Aorta (tissue), 5 donors: ENCODE data around the gene KANK4. TPM values are rescaled to one million over a fixed set of nuclear protein-coding genes. Genes with fewer than 3 reads are reported as not detected.

ENCODE experiments used
- ATAC-seq: fragments of 200-7000 bp; cut with Tn5 transposase; one replicate; pipeline ENCODE4 v1.9.1; 2022; ENCODE audit warnings: moderate library complexity; ENCODE audit not compliant: low FRiP score
- DNase-seq, 2 donors: peaks; one replicate each; pipeline ENCODE4 v3.0.0-alpha.2; 2020
- H3K27ac ChIP-seq, 2 donors: one replicate each; pipeline ENCODE4 v1.5.1; 2013; ENCODE audit warnings: low read length in 2 of 2, mild to moderate bottlenecking in 2 of 2, moderate library complexity in 2 of 2, control low read depth in 1 of 2, inconsistent platforms in 1 of 2, low read depth in 1 of 2
- H3K27me3 ChIP-seq, 2 donors: one replicate each; pipeline ENCODE4 v1.6.1; 2013; ENCODE audit warnings: control low read depth in 1 of 2, low read length in 1 of 2, mild to moderate bottlenecking in 1 of 2, moderate library complexity in 1 of 2; ENCODE audit not compliant: insufficient read depth in 2 of 2, control insufficient read depth in 1 of 2
- H3K36me3 ChIP-seq, 2 donors: one replicate each; pipeline ENCODE4 v1.6.1; 2013; ENCODE audit warnings: control low read depth in 1 of 2, low read length in 1 of 2, mild to moderate bottlenecking in 1 of 2; ENCODE audit not compliant: insufficient read depth in 2 of 2, control insufficient read depth in 1 of 2
- H3K4me1 ChIP-seq, 2 donors: one replicate each; pipeline ENCODE4 v1.6.1; 2013; ENCODE audit warnings: low read length in 2 of 2, control low read depth in 1 of 2, mild to moderate bottlenecking in 1 of 2, moderate library complexity in 1 of 2; ENCODE audit not compliant: insufficient read depth in 2 of 2, control insufficient read depth in 1 of 2
- H3K4me3 ChIP-seq, 2 donors: one replicate each; pipeline ENCODE4 v1.5.1; 2013; ENCODE audit warnings: low read length in 2 of 2, control low read depth in 1 of 2, mild to moderate bottlenecking in 1 of 2
- H3K9me3 ChIP-seq: one replicate; pipeline ENCODE4 v1.6.1; 2013; ENCODE audit warnings: mild to moderate bottlenecking, low read length; ENCODE audit not compliant: control insufficient read depth
- WGBS, 2 donors: extraction: QIAGEN DNeasy Blood & Tissue Kit; methylation state at CpG; one replicate each; pipeline ENCODE4 v1.1.7; 2013; 5-methylcytosine and 5-hydroxymethylcytosine counted together
- intact Hi-C, 2 donors: fragments of 100-400 bp; cut with DNase I; formaldehyde crosslinking; loops; one replicate each; pipeline versions ENCODE4 v1.14.2 to v1.15.0; 2022
- polyA plus RNA-seq, 2 donors: library from polyadenylated mRNA; stranded (reverse); fragments of 200-250 nt; gene quantifications; one replicate each; pipeline ENCODE4 v1.2.3, GENCODE V29; 2013
- total RNA-seq, 2 donors: library from RNA; stranded (reverse); fragmentation: NEBNext Ultra II Directional; extraction: Animal tissue kit (Norgen Biotek cat#: 25700); gene quantifications; one replicate each; pipeline ENCODE4 v1.2.1, GENCODE V29; 2021
- donor health status: healthy with polysubstance abuse.
- donor health status: Bipolar disorder and iron deficiency.
- donor health status: DM: no; HTN: no; CAD: no.
- donor health status: DM: no; HTN: no; CAD: no.
- donor health status: DM: yes; HTN: yes; CAD: no.

The KANK4 gene
- total and polyA plus RNA-seq, 4 donors: 0.13 to 0.66 (median 0.42) TPM; not detected in 1

DNA sequence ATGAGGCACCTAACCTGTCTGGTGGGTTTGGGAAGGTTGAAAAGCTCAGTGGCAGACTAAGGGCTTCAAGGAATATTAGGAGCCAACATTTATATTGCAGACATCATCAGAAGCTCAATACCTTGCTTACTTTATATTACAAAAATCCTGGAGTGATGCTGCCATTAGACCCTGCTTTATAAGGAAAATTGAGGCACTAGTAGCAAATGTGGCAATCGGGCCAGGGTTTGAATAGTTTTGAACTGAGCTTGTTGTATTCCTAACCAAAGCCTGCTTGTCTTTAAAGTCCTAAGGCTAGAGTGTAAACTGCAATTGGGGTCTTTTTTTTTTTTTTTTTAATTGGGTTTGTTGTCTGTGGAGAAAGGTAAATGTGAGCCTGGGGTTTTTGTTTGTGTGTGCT is 110.3 kb downstream of the KANK4 start:
- 1 to 32% methylated on average over 1 of the region's 1 CpG for WGBS, 2 donors
- DNase-seq: no peak
- no peaks in the 10 kb centered on the region for H3K36me3 ChIP-seq
- no peak for ATAC-seq
- no peaks in the 10 kb centered on the region for H3K4me1 ChIP-seq
- peaks cover 7% of the 10 kb centered on the region for H3K9me3 ChIP-seq
- H3K4me3 ChIP-seq: no peak overlapping the region
- no peak overlapping the region for H3K27ac ChIP-seq
- H3K27me3 ChIP-seq: no peaks in the 10 kb centered on the region
- intact Hi-C loops: no loop called here

GRCh38 chr1:62208087-62208486 is 111.1 kb downstream of the KANK4 start:
- no peaks in the 10 kb centered on the region for H3K36me3 ChIP-seq
- WGBS, 2 donors: 93 to 95% methylated on average over 5 of the region's 5 CpGs
- ATAC-seq (no peak), DNase-seq (no peak)
- H3K27me3 ChIP-seq: no peaks in the 10 kb centered on the region
- H3K4me1 ChIP-seq: no peaks in the 10 kb centered on the region
- intact Hi-C loops: no loop called here
- H3K27ac ChIP-seq: no peak overlapping the region
- no peak overlapping the region for H3K4me3 ChIP-seq
- H3K9me3 ChIP-seq: peaks cover 6% of the 10 kb centered on the region

- no peak overlapping the region for H3K27ac ChIP-seq
- H3K27me3 ChIP-seq: no peaks in the 10 kb centered on the region
- peaks cover 4% of the 10 kb centered on the region for H3K9me3 ChIP-seq
- no peak for DNase-seq
- no peak for ATAC-seq
- H3K4me3 ChIP-seq: no peak overlapping the region
- H3K4me1 ChIP-seq: no peaks in the 10 kb centered on the region
- WGBS, 2 donors: 92 to 96% methylated on average over 2 of the region's 2 CpGs
- H3K36me3 ChIP-seq: no peaks in the 10 kb centered on the region
- intact Hi-C loops: no loop called here
Observed at GRCh38 chr1:62207187-62207586, 112.0 kb downstream of the KANK4 start.

GRCh38 chr1:62198781-62199125 is 120.5 kb downstream of the KANK4 start:
- no peak for DNase-seq
- no peaks in the 10 kb centered on the region for H3K9me3 ChIP-seq
- H3K27ac ChIP-seq: no peak overlapping the region
- no peaks in the 10 kb centered on the region for H3K36me3 ChIP-seq
- H3K4me3 ChIP-seq: no peak overlapping the region
- no peaks in the 10 kb centered on the region for H3K4me1 ChIP-seq
- intact Hi-C loops: no loop called here
- 2 to 4% methylated on average over 3 of the region's 3 CpGs for WGBS, 2 donors
- H3K27me3 ChIP-seq: no peaks in the 10 kb centered on the region
- no peak for ATAC-seq

DNA sequence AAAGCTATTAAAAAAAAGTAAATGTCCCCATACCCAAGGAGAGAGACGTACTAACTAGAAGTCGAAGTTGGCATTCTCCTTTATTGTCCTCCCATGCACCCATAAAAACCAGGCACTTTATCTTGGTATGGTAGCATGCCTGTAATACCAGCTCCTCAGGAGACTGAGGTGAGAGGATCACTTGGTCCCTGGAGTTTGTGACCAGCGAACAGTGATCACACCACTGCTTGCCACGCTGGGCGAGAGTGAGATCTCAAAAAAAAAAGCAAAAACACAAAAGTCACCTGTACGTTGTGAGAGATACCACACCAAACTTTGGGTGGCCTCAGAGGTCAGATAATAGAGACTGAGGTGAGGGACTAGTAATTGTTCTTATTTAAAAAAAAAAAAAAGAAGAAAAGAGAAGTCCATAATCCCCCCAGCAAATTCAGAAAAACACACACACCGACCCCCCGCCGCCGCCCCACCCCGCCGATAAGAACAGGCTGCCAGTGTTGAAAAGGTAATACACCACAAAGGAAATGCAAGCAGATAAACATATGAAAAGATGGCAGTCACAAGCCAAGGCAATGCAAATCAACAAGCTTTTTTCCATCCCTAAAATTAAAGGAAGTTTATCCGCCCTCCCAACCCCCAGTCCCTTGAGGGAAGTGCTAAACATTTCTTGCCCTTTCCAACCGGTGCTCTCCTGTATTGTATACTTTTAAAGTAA is 121.0 kb downstream of the KANK4 start:
- no peak for DNase-seq
- intact Hi-C loops: no loop called here
- Histone ChIP-seq H3K4me3 (no peak overlapping the region), H3K36me3 (no peaks in the 10 kb centered on the region), H3K9me3 (no peaks in the 10 kb centered on the region), H3K27ac (no peak overlapping the region), H3K4me1 (no peaks in the 10 kb centered on the region), H3K27me3 (no peaks in the 10 kb centered on the region)
- ATAC-seq: no peak
- 40 to 44% methylated on average over 14 of the region's 14 CpGs for WGBS, 2 donors

GRCh38 chr1:62196086-62196690 is 123.0 kb downstream of the KANK4 start:
- H3K4me3 ChIP-seq: no peak overlapping the region
- H3K36me3 ChIP-seq: no peaks in the 10 kb centered on the region
- ATAC-seq (no peak), DNase-seq (no peak)
- WGBS, 2 donors: 68 to 80% methylated on average over 17 of the region's 17 CpGs
- no peaks in the 10 kb centered on the region for H3K27me3 ChIP-seq
- intact Hi-C loops: no loop called here
- no peaks in the 10 kb centered on the region for H3K4me1 ChIP-seq
- H3K9me3 ChIP-seq: no peaks in the 10 kb centered on the region
- H3K27ac ChIP-seq: no peak overlapping the region

- Histone ChIP-seq H3K9me3 (no peaks in the 10 kb centered on the region), H3K27me3 (no peaks in the 10 kb centered on the region), H3K36me3 (no peaks in the 10 kb centered on the region), H3K27ac (no peak within 1 kb of the TSS), H3K4me1 (no peaks in the 10 kb centered on the region), H3K4me3 (no peak within 1 kb of the TSS)
- DNase-seq (no peak), ATAC-seq (no peak)
- intact Hi-C loops: no loop called here
- 9 to 11% methylated on average over 47 to 55 of the region's 55 CpGs for WGBS, 2 donors
Observed at GRCh38 chr1:62194651-62195544, 124.3 kb downstream of the KANK4 start, which contains the start of gene L1TD1. L1TD1 (plus strand) TSS chr1:62194849; CDS start chr1:62206629, 11,780 bp downstream.

- H3K4me1 ChIP-seq: no peaks in the 10 kb centered on the region
- ATAC-seq (no peak), DNase-seq (no peak)
- 97% methylated on average over 8 of the region's 8 CpGs for WGBS, 2 donors
- no peaks in the 10 kb centered on the region for H3K9me3 ChIP-seq
- H3K27me3 ChIP-seq: no peaks in the 10 kb centered on the region
- H3K36me3 ChIP-seq: no peaks in the 10 kb centered on the region
- H3K27ac ChIP-seq: no peak overlapping the region
- no peak overlapping the region for H3K4me3 ChIP-seq
- intact Hi-C loops: no loop called here
Observed at GRCh38 chr1:62188111-62188510, 131.1 kb downstream of the KANK4 start.
